Stomach (tissue), 4 donors: Measurements from ENCODE around the gene DNAH1.

Experiments
- CTCF ChIP-seq, 7 experiments: fragments of 450-650 bp in 4 of 7; fragments of 200-600 bp in 3 of 7; sonication (generic) in 3 of 7; IDR thresholded peaks; one replicate each; pipeline ENCODE4 v1.5.1; 2016 to 2019; ENCODE audit warnings: antibody characterized with exemption in 7 of 7, control low read depth in 2 of 7, mild to moderate bottlenecking in 1 of 7
- EP300 ChIP-seq: sonication (generic); formaldehyde crosslinking; IDR thresholded peaks from one replicate; pipeline ENCODE4 v1.6.1; 2017; ENCODE audit warnings: antibody characterized with exemption
- POLR2A ChIP-seq, 4 donors: fragments of 450-650 bp; IDR thresholded peaks; one replicate each; pipeline ENCODE4 v1.6.1; 2016; ENCODE audit warnings: antibody characterized with exemption in 4 of 4, control low read depth in 2 of 4, mild to moderate bottlenecking in 1 of 4, moderate library complexity in 1 of 4

- TF ChIP-seq CTCF (IDR thresholded peaks at IDR 0.05): no peak
- no peak for TF ChIP-seq POLR2A (IDR thresholded peaks at IDR 0.05)
- no peak for TF ChIP-seq EP300
Measured at GRCh38 chr3:52281981-52282801, 33.9 kb upstream of the DNAH1 start.
